Erythroblast (primary cell): Measurements from ENCODE around the gene IP6K1.

Source experiments
- GATA1 ChIP-seq: IDR thresholded peaks from 2 replicates; pipeline ENCODE4 v1.6.1; 2011; ENCODE audit warnings: low read depth, mild to moderate bottlenecking, control low read depth, low read length, moderate library complexity
- POLR2A ChIP-seq: IDR thresholded peaks from 2 replicates; pipeline ENCODE4 v1.6.1; 2011; ENCODE audit warnings: mild to moderate bottlenecking, low read length

DNA sequence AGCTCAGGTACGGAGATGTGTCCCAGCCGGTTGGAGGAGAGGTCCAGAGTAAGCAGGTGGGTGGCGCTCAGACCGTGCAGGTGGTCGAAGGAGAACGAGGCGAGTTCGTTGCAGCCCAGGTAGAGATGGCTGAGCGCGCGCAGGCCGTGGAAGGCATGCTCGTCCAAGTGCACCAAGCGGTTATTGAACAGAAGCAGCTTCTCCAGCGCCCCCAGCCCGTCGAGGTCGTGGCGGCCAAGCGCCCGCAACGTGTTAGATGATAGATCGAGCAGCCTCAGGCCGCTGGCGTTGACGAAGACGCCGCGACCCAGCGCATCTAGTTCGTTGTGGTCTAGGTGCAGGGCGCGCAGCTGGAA lies 67.5 kb downstream of the IP6K1 start:
- TF ChIP-seq POLR2A (no peak), GATA1 (no peak)
